Mesodermal cell (in vitro differentiated cells): ENCODE results near the gene PI4K2A.
"Not testable (repeated sequence)": the region's sequence is repeated elsewhere in the genome, so short reads cannot be mapped to it uniquely, and the experiment has no call there.

ENCODE experiments used
- H3K27ac ChIP-seq: 2 replicates; pipeline ENCODE4 v1.7.0; 2013; ENCODE audit warnings: mild to moderate bottlenecking, low read depth, low read length, moderate library complexity; ENCODE audit not compliant: severe bottlenecking
- H3K36me3 ChIP-seq: 2 replicates; pipeline ENCODE4 v1.7.1; 2013; ENCODE audit warnings: mild to moderate bottlenecking, low read length, moderate library complexity; ENCODE audit not compliant: control insufficient read depth, insufficient read depth
- H3K4me1 ChIP-seq: one replicate; pipeline ENCODE4 v1.7.1; 2013; ENCODE audit warnings: mild to moderate bottlenecking, low read length; ENCODE audit not compliant: insufficient read depth, control insufficient read depth, poor library complexity, severe bottlenecking
- H3K4me3 ChIP-seq: 2 replicates; pipeline ENCODE4 v1.7.0; 2013; ENCODE audit warnings: low read length, control low read depth, mild to moderate bottlenecking; ENCODE audit not compliant: insufficient read depth, poor library complexity, severe bottlenecking; ENCODE audit errors: extremely low read depth
- H3K9me3 ChIP-seq: 2 replicates; pipeline ENCODE4 v1.7.1; 2013; ENCODE audit warnings: mild to moderate bottlenecking, low read length, moderate library complexity; ENCODE audit not compliant: control insufficient read depth
- WGBS, 2 experiments: methylation state at CpG; one replicate each; pipeline ENCODE4 v1.1.5; 2013; ENCODE audit warnings: missing lambda C conversion rate in 2 of 2; ENCODE audit not compliant: insufficient coverage in 2 of 2; 5-methylcytosine and 5-hydroxymethylcytosine counted together

The PI4K2A gene

GRCh38 chr10:97648562-97649404 is 8.3 kb downstream of the PI4K2A start:
- H3K27ac ChIP-seq: peak overlapping the region; percentile 36
- H3K4me1 ChIP-seq: peaks cover 19% of the 10 kb centered on the region
- H3K9me3 ChIP-seq: no peaks in the 10 kb centered on the region
- peaks cover 77% of the 10 kb centered on the region for H3K36me3 ChIP-seq
- WGBS, 2 experiments: 41 to 42% methylated on average over 3 to 5 of the region's 5 CpGs
- no peak overlapping the region for H3K4me3 ChIP-seq

- peaks cover 77% of the 10 kb centered on the region for H3K36me3 ChIP-seq
- H3K27ac ChIP-seq: peak overlapping the region; percentile 36
- WGBS, 2 experiments: no CpG with 5 or more reads among the region's 4 CpGs
- peaks cover 19% of the 10 kb centered on the region for H3K4me1 ChIP-seq
- not testable (repeated sequence) for H3K9me3 ChIP-seq, H3K4me3 ChIP-seq
Observed at GRCh38 chr10:97649405-97649750, 8.9 kb downstream of the PI4K2A start.

GRCh38 chr10:97650726-97651125 is 10.3 kb downstream of the PI4K2A start:
- H3K9me3 ChIP-seq: no peaks in the 10 kb centered on the region
- H3K4me1 ChIP-seq: peaks cover 19% of the 10 kb centered on the region
- H3K4me3 ChIP-seq: no peak overlapping the region
- H3K36me3 ChIP-seq: peaks cover 78% of the 10 kb centered on the region
- H3K27ac ChIP-seq: no peak overlapping the region
- WGBS, 2 experiments: 92 to 94% methylated on average over 2 to 3 of the region's 3 CpGs

- Histone ChIP-seq H3K9me3 (no peaks in the 10 kb centered on the region), H3K4me3 (no peak overlapping the region), H3K36me3 (peaks cover 80% of the 10 kb centered on the region), H3K27ac (no peak overlapping the region), H3K4me1 (peaks cover 19% of the 10 kb centered on the region)
- WGBS, 2 experiments: 89 to 100% methylated on average over 1 to 2 of the region's 3 CpGs
Observed at GRCh38 chr10:97651773-97652172, 11.3 kb downstream of the PI4K2A start.

GRCh38 chr10:97656777-97657176 is 16.3 kb downstream of the PI4K2A start:
- Histone ChIP-seq H3K36me3 (peaks cover 86% of the 10 kb centered on the region), H3K9me3 (no peaks in the 10 kb centered on the region)
- WGBS, 2 experiments: 86 to 96% methylated on average over 5 of the region's 5 CpGs

GRCh38 chr10:97659589-97659988 is 19.1 kb downstream of the PI4K2A start:
- Histone ChIP-seq H3K36me3 (peaks cover 86% of the 10 kb centered on the region), H3K4me1 (no peaks in the 10 kb centered on the region), H3K4me3 (no peak overlapping the region), H3K27ac (no peak overlapping the region), H3K9me3 (no peaks in the 10 kb centered on the region)
- 100% methylated on average over 1 of the region's 1 CpG for WGBS, 2 experiments

More at GRCh38 chr10:97656777-97657176, 16.3 kb downstream of the PI4K2A start:
- Histone ChIP-seq H3K27ac (no peak overlapping the region), H3K4me3 (no peak overlapping the region), H3K4me1 (no peaks in the 10 kb centered on the region)

GRCh38 chr10:97664282-97664850 is 23.9 kb downstream of the PI4K2A start:
- no peaks in the 10 kb centered on the region for H3K4me1 ChIP-seq
- H3K27ac ChIP-seq: no peak overlapping the region
- WGBS, 2 experiments: 80 to 100% methylated on average over 1 of the region's 1 CpG
- H3K4me3 ChIP-seq: no peak overlapping the region
- peaks cover 79% of the 10 kb centered on the region for H3K36me3 ChIP-seq
- no peaks in the 10 kb centered on the region for H3K9me3 ChIP-seq

- Histone ChIP-seq H3K36me3 (peaks cover 90% of the 10 kb centered on the region), H3K27ac (no peak overlapping the region), H3K9me3 (no peaks in the 10 kb centered on the region), H3K4me1 (no peaks in the 10 kb centered on the region), H3K4me3 (no peak overlapping the region)
- 97 to 100% methylated on average over 5 of the region's 7 CpGs for WGBS, 2 experiments
Observed at GRCh38 chr10:97666992-97667391, 26.5 kb downstream of the PI4K2A start.

- Histone ChIP-seq H3K4me3 (no peak overlapping the region), H3K4me1 (no peaks in the 10 kb centered on the region), H3K36me3 (peaks cover 86% of the 10 kb centered on the region), H3K27ac (no peak overlapping the region), H3K9me3 (no peaks in the 10 kb centered on the region)
- WGBS, 2 experiments: 93 to 94% methylated on average over 3 to 5 of the region's 6 CpGs
Observed at GRCh38 chr10:97667463-97667862, 27.0 kb downstream of the PI4K2A start.

- no peak overlapping the region for H3K4me3 ChIP-seq
- WGBS, 2 experiments: no CpG with 5 or more reads among the region's 1 CpG
- H3K27ac ChIP-seq: no peak overlapping the region
- H3K4me1 ChIP-seq: no peaks in the 10 kb centered on the region
- H3K9me3 ChIP-seq: no peaks in the 10 kb centered on the region
- H3K36me3 ChIP-seq: peaks cover 83% of the 10 kb centered on the region
Observed at GRCh38 chr10:97669571-97669970, 29.1 kb downstream of the PI4K2A start.
